SJSA1 (cell line): ENCODE measurements around the gene MYO6. TPM values are rescaled to one million over a fixed set of nuclear protein-coding genes. Genes with fewer than 3 reads are reported as not detected.

Experiments
- DNase-seq, 2 experiments: peaks; one replicate each; pipeline ENCODE4 v3.0.0-alpha.2; 2015 to 2020; ENCODE audit warnings: low spot score in 2 of 2, low read depth in 1 of 2
- H3K27ac ChIP-seq: fragments of 250-450 bp; sonication (Bioruptor Pico); 2 replicates; pipeline ENCODE4 v1.5.1; 2020; ENCODE audit warnings: mild to moderate bottlenecking, moderate library complexity
- H3K27me3 ChIP-seq: fragments of 250-450 bp; sonication (Bioruptor Pico); replicated peaks from 2 replicates; pipeline ENCODE4 v1.5.1; 2020; ENCODE audit warnings: mild to moderate bottlenecking, moderate library complexity
- H3K36me3 ChIP-seq: fragments of 250-450 bp; sonication (Bioruptor Pico); 2 replicates; pipeline ENCODE4 v1.5.1; 2020; ENCODE audit warnings: mild to moderate bottlenecking
- H3K4me1 ChIP-seq: fragments of 250-450 bp; sonication (Bioruptor Pico); replicated peaks from 2 replicates; pipeline ENCODE4 v1.6.1; 2021; ENCODE audit warnings: mild to moderate bottlenecking
- H3K4me3 ChIP-seq: fragments of 250-450 bp; sonication (Bioruptor Pico); 2 replicates; pipeline ENCODE4 v1.5.1; 2020; ENCODE audit warnings: mild to moderate bottlenecking
- H3K9me3 ChIP-seq: fragments of 250-450 bp; sonication (Bioruptor Pico); replicated peaks from 2 replicates; pipeline ENCODE4 v1.5.1; 2020; ENCODE audit warnings: mild to moderate bottlenecking
- total RNA-seq: library from RNA; depleted of rRNA; stranded (reverse); fragments of >200 nt; shearing (Covaris generic); gene quantifications from 2 replicates; pipeline ENCODE4 v1.2.3, GENCODE V29; 2014; rRNA removed

MYO6 gene
- total RNA-seq, 1 experiment from 2014 or later = 6.4 TPM

GRCh38 chr6:75937846-75938245 lies 188.8 kb downstream of the MYO6 start:
- Histone ChIP-seq H3K4me3 (no peak overlapping the region), H3K36me3 (no peaks in the 10 kb centered on the region), H3K4me1 (peaks cover 5% of the 10 kb centered on the region; the same call in 1 of the 2 replicates), H3K27me3 (0 out of 2 replicates have a peak, but pooled peaks cover 3% of the 10 kb centered on the region), H3K27ac (no peak overlapping the region), H3K9me3 (no peaks in the 10 kb centered on the region; the same call in 1 of the 2 replicates)
- DNase-seq = no peak

GRCh38 chr6:75940564-75940963 lies 191.5 kb downstream of the MYO6 start:
- Histone ChIP-seq H3K9me3 (no peaks in the 10 kb centered on the region; the same call in 1 of the 2 replicates), H3K4me1 (peaks cover 1% of the 10 kb centered on the region; the same call in 1 of the 2 replicates)
- DNase-seq = no peak

GRCh38 chr6:75941509-75941908 lies 192.5 kb downstream of the MYO6 start:
- 0 out of 2 replicates have a peak, but pooled peaks cover 6% of the 10 kb centered on the region for H3K27me3 ChIP-seq
- no peaks in the 10 kb centered on the region; the same call in 1 of the 2 replicates for H3K9me3 ChIP-seq
- H3K27ac ChIP-seq = no peak overlapping the region
- no peaks in the 10 kb centered on the region for H3K4me1 ChIP-seq
- no peaks in the 10 kb centered on the region for H3K36me3 ChIP-seq
- H3K4me3 ChIP-seq = no peak overlapping the region
- no peak for DNase-seq

More at GRCh38 chr6:75940564-75940963, 191.5 kb downstream of the MYO6 start:
- Histone ChIP-seq H3K27ac (no peak overlapping the region), H3K36me3 (no peaks in the 10 kb centered on the region), H3K4me3 (no peak overlapping the region), H3K27me3 (0 out of 2 replicates have a peak, but pooled peaks cover 8% of the 10 kb centered on the region)

- no peak for DNase-seq
- peaks cover 14% of the 10 kb centered on the region for H3K27me3 ChIP-seq
- H3K4me1 ChIP-seq = no peaks in the 10 kb centered on the region
- no peaks in the 10 kb centered on the region for H3K36me3 ChIP-seq
- no peak overlapping the region for H3K27ac ChIP-seq
- no peak overlapping the region for H3K4me3 ChIP-seq
- H3K9me3 ChIP-seq = no peaks in the 10 kb centered on the region; the same call in 1 of the 2 replicates
These were observed 194.3 kb downstream of the MYO6 start for GRCh38 chr6:75943381-75943780.

- no peak overlapping the region for H3K4me3 ChIP-seq
- H3K27ac ChIP-seq = no peak overlapping the region
- H3K9me3 ChIP-seq = no peaks in the 10 kb centered on the region
- H3K4me1 ChIP-seq = no peaks in the 10 kb centered on the region
- no peaks in the 10 kb centered on the region for H3K36me3 ChIP-seq
- DNase-seq = no peak
- H3K27me3 ChIP-seq = peaks cover 14% of the 10 kb centered on the region
These were observed 197.2 kb downstream of the MYO6 start for GRCh38 chr6:75946146-75946831.

- Histone ChIP-seq H3K27ac (no peak overlapping the region), H3K9me3 (no peaks in the 10 kb centered on the region), H3K4me3 (no peak overlapping the region), H3K27me3 (peaks cover 14% of the 10 kb centered on the region), H3K4me1 (no peaks in the 10 kb centered on the region), H3K36me3 (no peaks in the 10 kb centered on the region)
- DNase-seq = no peak
These were observed 198.9 kb downstream of the MYO6 start for GRCh38 chr6:75947935-75948334.

- Histone ChIP-seq H3K36me3 (no peaks in the 10 kb centered on the region), H3K4me3 (no peak overlapping the region), H3K27ac (no peak overlapping the region), H3K4me1 (no peaks in the 10 kb centered on the region), H3K27me3 (peaks cover 4% of the 10 kb centered on the region; the same call in 1 of the 2 replicates), H3K9me3 (no peaks in the 10 kb centered on the region)
- no peak for DNase-seq
These were observed 203.1 kb downstream of the MYO6 start for GRCh38 chr6:75952128-75952527.

GRCh38 chr6:75963569-75963968 lies 214.5 kb downstream of the MYO6 start:
- H3K9me3 ChIP-seq = no peaks in the 10 kb centered on the region
- no peak overlapping the region for H3K27ac ChIP-seq
- no peaks in the 10 kb centered on the region for H3K4me1 ChIP-seq
- no peaks in the 10 kb centered on the region for H3K36me3 ChIP-seq
- no peaks in the 10 kb centered on the region for H3K27me3 ChIP-seq
- H3K4me3 ChIP-seq = no peak overlapping the region
- DNase-seq = no peak

GRCh38 chr6:75968143-75968542 lies 219.1 kb downstream of the MYO6 start:
- Histone ChIP-seq H3K4me1 (no peaks in the 10 kb centered on the region), H3K27ac (no peak overlapping the region), H3K9me3 (no peaks in the 10 kb centered on the region), H3K36me3 (no peaks in the 10 kb centered on the region), H3K27me3 (no peaks in the 10 kb centered on the region), H3K4me3 (no peak overlapping the region)
- no peak for DNase-seq

Other genes starting within 250 kb of the MYO6 start
- 40.0 and 67.7 TPM in 2 replicates for gene SENP6, start 147.4 kb upstream of the MYO6 start, total RNA-seq